ENCODE measurements around the gene TBCD.
A peak's percentile ranks its signal among the peaks of the same experiment; 100 is the strongest.

Gene TBCD

DNA sequence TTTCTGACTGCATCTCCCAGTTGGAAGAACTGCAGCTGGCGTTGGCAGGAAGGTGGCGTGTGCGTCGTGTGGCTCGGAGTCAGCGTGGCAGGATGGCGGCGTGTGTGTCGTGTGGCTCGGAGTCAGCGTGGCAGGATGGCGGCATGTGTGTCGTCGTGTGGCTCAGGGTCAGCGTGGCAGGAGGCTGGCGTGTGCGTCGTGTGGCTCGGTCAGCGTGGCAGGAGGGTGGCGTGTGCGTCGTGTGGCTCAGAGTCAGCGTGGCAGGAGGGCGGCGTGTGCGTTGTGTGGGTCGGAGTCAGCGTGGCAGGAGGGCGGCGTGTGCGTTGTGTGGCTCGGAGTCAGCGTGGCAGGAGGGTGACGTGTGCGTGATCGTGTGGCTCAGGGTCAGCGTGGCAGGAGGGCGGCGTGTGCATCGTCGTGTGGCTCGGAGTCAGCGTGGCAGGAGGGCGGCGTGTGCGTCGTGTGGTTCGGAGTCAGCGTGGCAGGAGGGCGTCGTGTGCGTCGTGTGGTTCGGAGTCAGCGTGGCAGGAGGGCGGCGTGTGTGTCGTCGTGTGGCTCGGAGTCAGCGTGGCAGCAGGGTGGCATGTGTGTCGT lies 49.6 kb downstream of the TBCD start:
- Histone ChIP-seq H3K27ac (no peak overlapping the region), H3K4me3 (no peak overlapping the region), H3K4me2 (no peak overlapping the region), H3K36me3 (peaks cover 73% of the 10 kb centered on the region), H4K20me1 (peaks cover 60% of the 10 kb centered on the region), H3K9me3 (peaks cover 10% of the 10 kb centered on the region), H3K4me1 (0 out of 2 replicates have a peak, but pooled peaks cover 6% of the 10 kb centered on the region), H3K9ac (no peak overlapping the region), H3K27me3 (no peaks in the 10 kb centered on the region)
- TF ChIP-seq Cebpa-rat (IDR thresholded peaks at IDR 0.05) = no peak

DNA sequence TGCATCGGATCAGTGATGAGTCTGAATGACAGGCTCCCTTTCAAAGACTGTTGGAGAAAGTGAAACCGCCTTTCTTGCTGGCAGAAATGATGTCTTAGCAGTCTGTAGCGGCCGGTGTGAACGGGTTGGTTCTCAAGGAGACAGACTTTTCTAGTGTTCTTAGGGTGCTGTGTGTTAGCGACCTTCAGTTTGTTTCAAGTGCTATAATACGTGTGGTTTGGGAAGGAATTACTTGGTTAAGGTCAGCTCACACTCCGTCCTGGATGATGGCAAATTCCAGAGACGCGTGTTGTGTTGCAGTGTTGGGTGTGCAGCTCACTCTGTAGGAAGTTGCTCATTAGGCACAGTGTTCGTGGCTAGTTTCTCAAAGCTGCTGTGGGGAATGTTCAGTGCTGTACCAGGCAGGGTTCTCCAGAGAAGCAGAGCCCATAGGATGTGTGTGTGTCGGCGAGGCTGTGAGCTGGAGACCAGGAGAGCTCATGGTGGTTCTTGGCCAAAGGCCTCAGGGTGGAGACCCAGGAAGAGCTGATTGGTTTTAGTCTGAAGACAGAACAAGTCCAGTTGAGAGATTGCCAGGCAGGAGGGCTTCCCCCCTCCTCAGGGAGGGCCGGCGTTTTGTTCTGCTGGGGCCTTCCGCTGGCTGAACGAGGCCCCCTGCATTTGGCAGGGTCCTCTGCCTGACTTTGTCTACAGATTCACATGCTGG lies 50.4 kb downstream of the TBCD start:
- H3K27me3 ChIP-seq = no peaks in the 10 kb centered on the region
- no peak overlapping the region for H3K4me2 ChIP-seq
- peaks cover 59% of the 10 kb centered on the region for H4K20me1 ChIP-seq
- H3K36me3 ChIP-seq = peaks cover 74% of the 10 kb centered on the region
- H3K27ac ChIP-seq = no peak overlapping the region
- 0 out of 2 replicates have a peak, but pooled peaks cover 6% of the 10 kb centered on the region for H3K4me1 ChIP-seq
- peaks cover 10% of the 10 kb centered on the region for H3K9me3 ChIP-seq
- H3K4me3 ChIP-seq = no peak overlapping the region
- TF ChIP-seq Cebpa-rat (IDR thresholded peaks at IDR 0.05) = no peak
- H3K9ac ChIP-seq = no peak overlapping the region

DNA sequence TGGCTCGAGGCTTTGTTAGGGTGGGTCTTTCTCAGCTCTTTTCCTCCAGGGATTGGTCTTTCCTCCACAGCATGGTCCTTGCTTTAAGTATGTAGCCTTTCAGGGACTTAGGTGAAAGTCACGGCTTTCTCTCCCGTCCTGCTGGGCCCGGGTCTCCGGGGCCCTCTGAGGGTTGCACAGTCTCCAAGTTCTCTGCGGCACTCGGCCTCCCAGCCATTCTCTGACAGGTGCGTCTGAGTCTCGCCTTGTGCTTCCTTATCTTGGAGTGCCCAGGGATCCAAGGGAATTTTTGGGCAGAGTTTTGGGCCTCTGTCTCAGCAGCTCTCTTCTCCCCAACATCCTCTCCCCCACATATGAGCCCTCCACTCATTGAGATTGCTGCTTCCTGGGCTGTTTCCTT lies 51.3 kb downstream of the TBCD start:
- peaks cover 81% of the 10 kb centered on the region for H3K36me3 ChIP-seq
- 0 out of 2 replicates have a peak overlapping the region, but pooled peaks have one; percentile 19 for H3K9ac ChIP-seq
- 0 out of 2 replicates have a peak, but pooled peaks cover 6% of the 10 kb centered on the region for H3K4me1 ChIP-seq
- no peak overlapping the region for H3K4me3 ChIP-seq
- H3K27ac ChIP-seq = no peak overlapping the region
- peaks cover 10% of the 10 kb centered on the region for H3K9me3 ChIP-seq
- H3K27me3 ChIP-seq = no peaks in the 10 kb centered on the region
- TF ChIP-seq Cebpa-rat (IDR thresholded peaks at IDR 0.05) = no peak
- H3K4me2 ChIP-seq = no peak overlapping the region
- peaks cover 64% of the 10 kb centered on the region for H4K20me1 ChIP-seq

DNA sequence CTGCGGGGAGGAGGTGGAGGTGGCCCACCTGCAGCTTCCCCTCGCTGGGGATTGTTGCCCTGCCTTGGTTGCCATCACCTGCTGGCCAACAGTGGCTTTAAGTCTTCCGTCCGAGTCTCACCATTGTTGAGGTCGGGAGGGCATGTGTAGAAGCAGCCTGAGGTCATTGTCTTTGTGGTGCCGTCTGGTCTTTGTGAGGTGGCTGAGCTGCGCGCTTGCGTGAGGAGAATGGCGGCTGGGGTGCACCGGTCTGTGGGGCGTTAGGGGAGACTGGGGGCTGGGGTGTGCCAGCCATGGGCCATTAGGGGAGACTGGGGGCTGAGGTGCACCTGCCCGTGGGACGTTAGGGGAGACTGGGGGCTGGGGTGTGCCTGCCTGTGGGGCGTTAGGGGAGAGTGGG lies 51.7 kb downstream of the TBCD start:
- Histone ChIP-seq H3K4me3 (no peak overlapping the region), H3K36me3 (peaks cover 78% of the 10 kb centered on the region), H3K9me3 (peaks cover 10% of the 10 kb centered on the region), H3K4me1 (0 out of 2 replicates have a peak, but pooled peaks cover 7% of the 10 kb centered on the region), H3K4me2 (no peak overlapping the region), H4K20me1 (peaks cover 66% of the 10 kb centered on the region), H3K9ac (no peak overlapping the region), H3K27ac (no peak overlapping the region), H3K27me3 (no peaks in the 10 kb centered on the region)
- no peak for TF ChIP-seq Cebpa-rat (IDR thresholded peaks at IDR 0.05)

DNA sequence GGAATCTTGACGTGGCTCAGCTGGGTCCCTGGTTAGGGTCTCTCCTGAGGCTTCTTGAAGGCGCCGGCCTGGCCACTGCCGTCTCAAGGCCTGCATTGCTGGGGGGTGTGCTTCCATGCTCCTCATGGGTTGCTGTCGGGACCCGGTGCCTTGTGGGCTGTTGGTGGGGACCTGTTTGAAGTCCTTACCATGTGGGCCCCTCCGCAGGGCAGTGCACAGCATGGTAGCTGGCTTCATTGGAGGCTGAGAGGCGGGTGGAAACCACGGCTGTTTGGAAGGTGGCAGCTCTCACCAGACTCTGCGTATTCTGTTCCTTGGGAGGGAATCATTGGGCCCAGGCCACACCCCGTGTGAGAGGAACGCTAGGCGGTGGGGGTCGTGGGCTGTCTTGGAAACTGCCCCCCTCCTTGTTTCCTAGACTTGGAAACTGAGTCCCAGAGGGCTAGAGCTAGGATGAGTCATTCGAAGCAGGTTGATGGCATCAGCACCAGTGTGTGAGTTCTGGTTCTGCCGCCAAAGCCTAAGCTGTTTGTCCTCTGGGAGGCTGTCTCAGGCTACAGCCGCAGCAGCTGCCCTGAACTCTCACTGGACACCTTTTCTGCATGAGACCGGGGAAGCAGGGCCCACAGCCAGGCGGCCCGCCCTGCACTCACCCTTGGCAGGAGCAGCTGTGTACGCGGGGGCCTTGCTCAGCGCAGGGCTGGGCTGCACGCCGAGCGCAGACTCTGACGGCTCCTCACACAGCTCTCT lies 52.8 kb downstream of the TBCD start:
- no peak overlapping the region for H3K4me3 ChIP-seq
- H3K27ac ChIP-seq = no peak overlapping the region
- H3K4me1 ChIP-seq = peaks cover 17% of the 10 kb centered on the region
- H3K36me3 ChIP-seq = peaks cover 78% of the 10 kb centered on the region
- peaks cover 10% of the 10 kb centered on the region for H3K9me3 ChIP-seq
- no peak overlapping the region for H3K4me2 ChIP-seq
- H3K9ac ChIP-seq = no peak overlapping the region
- no peaks in the 10 kb centered on the region for H3K27me3 ChIP-seq
- peaks cover 77% of the 10 kb centered on the region for H4K20me1 ChIP-seq
- TF ChIP-seq Cebpa-rat (IDR thresholded peaks at IDR 0.05) = no peak

DNA sequence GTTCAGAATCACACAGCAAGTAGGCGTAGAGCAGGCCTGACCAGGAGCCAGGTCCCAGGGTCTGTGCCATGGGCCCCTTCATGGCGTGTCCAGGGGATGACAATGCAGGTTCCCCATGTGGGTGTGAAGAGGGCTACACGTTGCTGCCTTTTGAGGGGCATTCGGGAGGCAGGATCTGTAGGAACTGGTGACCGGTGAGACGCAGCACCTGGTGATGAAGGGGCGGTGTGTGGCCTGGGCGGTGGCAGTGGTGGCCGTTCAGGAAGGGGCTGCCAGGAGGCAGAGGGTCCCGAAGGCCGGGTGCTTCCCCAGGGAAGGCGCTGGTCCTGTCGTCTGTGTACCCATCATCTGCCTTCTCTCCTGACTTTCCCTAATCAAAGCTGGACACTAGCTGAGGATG lies 53.4 kb downstream of the TBCD start:
- H3K4me2 ChIP-seq = no peak overlapping the region
- TF ChIP-seq Cebpa-rat (IDR thresholded peaks at IDR 0.05) = no peak
- H3K4me1 ChIP-seq = peaks cover 23% of the 10 kb centered on the region
- peaks cover 71% of the 10 kb centered on the region for H3K36me3 ChIP-seq
- peaks cover 10% of the 10 kb centered on the region for H3K9me3 ChIP-seq
- H4K20me1 ChIP-seq = peaks cover 83% of the 10 kb centered on the region
- no peaks in the 10 kb centered on the region for H3K27me3 ChIP-seq
- H3K9ac ChIP-seq = no peak overlapping the region
- no peak overlapping the region for H3K27ac ChIP-seq
- H3K4me3 ChIP-seq = no peak overlapping the region

DNA sequence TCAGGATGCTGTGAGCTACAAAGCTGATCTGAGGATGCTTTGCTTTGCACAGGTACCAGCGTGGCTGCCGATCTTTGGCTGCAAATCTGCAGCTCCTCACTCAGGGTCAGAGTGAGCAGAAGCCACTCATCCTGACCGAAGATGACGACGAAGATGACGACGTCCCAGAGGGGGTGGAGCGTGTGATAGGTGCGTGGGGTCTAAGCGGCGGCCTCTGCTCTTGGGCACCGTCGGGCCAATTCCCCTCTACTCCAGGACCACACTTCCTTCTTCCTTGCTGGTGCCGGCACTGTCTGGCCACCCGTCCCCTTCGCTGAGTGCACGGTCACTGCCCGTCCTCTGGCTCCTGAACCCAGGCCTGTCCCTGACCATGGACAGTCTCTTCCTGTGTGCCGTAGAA lies 54.0 kb downstream of the TBCD start:
- Histone ChIP-seq H3K9me3 (peaks cover 10% of the 10 kb centered on the region), H4K20me1 (peaks cover 89% of the 10 kb centered on the region), H3K9ac (no peak overlapping the region), H3K27ac (no peak overlapping the region), H3K36me3 (peaks cover 66% of the 10 kb centered on the region), H3K27me3 (no peaks in the 10 kb centered on the region), H3K4me1 (peaks cover 29% of the 10 kb centered on the region), H3K4me2 (no peak overlapping the region), H3K4me3 (no peak overlapping the region)
- no peak for TF ChIP-seq Cebpa-rat (IDR thresholded peaks at IDR 0.05)

DNA sequence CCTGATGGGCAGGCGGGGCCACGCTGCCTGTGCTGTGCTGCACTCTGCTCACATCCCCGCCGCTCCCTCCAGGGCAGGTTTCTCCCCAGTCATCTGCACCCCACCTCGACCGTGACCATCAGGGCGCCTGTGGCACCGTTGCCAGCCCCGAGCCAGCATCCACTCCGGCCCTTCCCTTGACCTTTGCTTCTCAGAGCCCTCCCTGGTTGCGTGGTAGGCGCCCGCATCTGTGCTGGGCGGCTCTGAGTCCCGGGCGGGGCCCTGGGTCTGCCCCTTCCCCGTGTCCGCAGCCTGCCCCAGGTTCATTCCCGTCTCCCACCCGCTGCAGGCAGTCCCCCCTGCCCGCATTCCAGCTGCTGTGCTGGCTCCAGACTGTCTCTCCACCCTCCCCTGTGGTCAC lies 54.8 kb downstream of the TBCD start:
- Histone ChIP-seq H3K9ac (no peak overlapping the region), H3K4me1 (peaks cover 37% of the 10 kb centered on the region), H3K4me2 (no peak overlapping the region), H3K27me3 (no peaks in the 10 kb centered on the region), H3K27ac (no peak overlapping the region), H3K9me3 (peaks cover 3% of the 10 kb centered on the region; the same call in 1 of the 2 replicates), H3K36me3 (peaks cover 59% of the 10 kb centered on the region), H4K20me1 (peaks cover 92% of the 10 kb centered on the region), H3K4me3 (no peak overlapping the region)
- TF ChIP-seq Cebpa-rat (IDR thresholded peaks at IDR 0.05) = no peak

DNA sequence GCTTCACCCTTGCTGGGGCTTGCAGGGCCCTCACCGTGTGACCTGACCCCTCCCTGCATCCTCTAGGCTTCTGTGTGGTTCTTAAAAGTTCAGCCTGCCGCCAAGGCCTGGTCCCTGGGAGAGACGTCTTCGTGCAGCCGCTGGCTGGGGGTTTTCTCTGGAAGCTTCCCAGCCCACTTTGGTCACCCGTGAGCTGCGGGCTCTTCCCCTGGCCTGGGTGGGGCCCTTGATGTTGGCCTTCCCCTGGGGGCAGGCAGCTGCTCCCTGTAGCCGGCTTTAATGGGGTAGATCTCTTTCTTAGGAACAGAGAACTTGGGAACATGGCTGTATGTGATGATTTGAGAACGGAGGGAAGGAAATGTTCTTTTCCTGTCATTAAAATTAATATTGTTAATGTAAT lies 55.2 kb downstream of the TBCD start:
- Histone ChIP-seq H4K20me1 (peaks cover 92% of the 10 kb centered on the region), H3K27ac (no peak overlapping the region), H3K36me3 (peaks cover 56% of the 10 kb centered on the region)

DNA sequence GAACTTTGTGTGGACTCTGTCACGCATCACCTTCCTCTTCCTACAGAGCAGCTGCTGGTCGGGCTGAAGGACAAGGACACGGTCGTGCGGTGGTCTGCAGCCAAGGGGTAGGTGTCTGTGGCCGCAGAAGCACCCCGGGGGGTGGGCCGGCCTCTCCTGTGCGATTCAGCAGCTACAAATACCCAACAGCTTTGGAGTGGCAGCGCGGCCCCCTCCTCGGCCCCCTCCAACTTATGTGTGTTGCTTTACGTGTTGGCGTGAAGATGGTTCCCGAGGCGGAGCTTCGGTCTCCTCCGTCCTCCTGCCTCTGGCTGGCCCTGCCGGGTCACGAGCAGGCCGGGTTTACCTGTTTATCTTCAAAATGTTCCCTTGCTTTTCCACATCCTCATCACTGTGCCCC lies 55.7 kb downstream of the TBCD start:
- Histone ChIP-seq H3K9me3 (no peaks in the 10 kb centered on the region), H4K20me1 (peaks cover 92% of the 10 kb centered on the region), H3K9ac (no peak overlapping the region), H3K4me3 (no peak overlapping the region), H3K27me3 (no peaks in the 10 kb centered on the region), H3K36me3 (peaks cover 52% of the 10 kb centered on the region), H3K27ac (no peak overlapping the region), H3K4me1 (peaks cover 46% of the 10 kb centered on the region), H3K4me2 (no peak overlapping the region)
- TF ChIP-seq Cebpa-rat (IDR thresholded peaks at IDR 0.05) = no peak

More for the DNA sequence above, 55.2 kb downstream of the TBCD start:
- no peak for TF ChIP-seq Cebpa-rat (IDR thresholded peaks at IDR 0.05)
- no peaks in the 10 kb centered on the region for H3K27me3 ChIP-seq
- H3K4me1 ChIP-seq = peaks cover 42% of the 10 kb centered on the region
- no peak overlapping the region for H3K9ac ChIP-seq
- H3K4me3 ChIP-seq = no peak overlapping the region
- no peak overlapping the region for H3K4me2 ChIP-seq
- no peaks in the 10 kb centered on the region for H3K9me3 ChIP-seq
